Skin of body (tissue), 2 donors: ENCODE results near the gene CEP43. TPM values are rescaled to one million over a fixed set of nuclear protein-coding genes. Genes with fewer than 3 reads are reported as not detected.
"Not testable (repeated sequence)": the region's sequence is repeated elsewhere in the genome, so short reads cannot be mapped to it uniquely, and the experiment has no call there.

Experiments used
- DNase-seq: peaks from one replicate; lab custom pipeline; 2025; lab: John Stamatoyannopoulos, UW
- total RNA-seq: library from RNA; depleted of rRNA; stranded (reverse); fragments of >200 nt; gene quantifications from one replicate; pipeline ENCODE4 v1.2.3, GENCODE V29; 2014

Gene CEP43, protein sequence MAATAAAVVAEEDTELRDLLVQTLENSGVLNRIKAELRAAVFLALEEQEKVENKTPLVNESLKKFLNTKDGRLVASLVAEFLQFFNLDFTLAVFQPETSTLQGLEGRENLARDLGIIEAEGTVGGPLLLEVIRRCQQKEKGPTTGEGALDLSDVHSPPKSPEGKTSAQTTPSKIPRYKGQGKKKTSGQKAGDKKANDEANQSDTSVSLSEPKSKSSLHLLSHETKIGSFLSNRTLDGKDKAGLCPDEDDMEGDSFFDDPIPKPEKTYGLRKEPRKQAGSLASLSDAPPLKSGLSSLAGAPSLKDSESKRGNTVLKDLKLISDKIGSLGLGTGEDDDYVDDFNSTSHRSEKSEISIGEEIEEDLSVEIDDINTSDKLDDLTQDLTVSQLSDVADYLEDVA
- 21.4 TPM for total RNA-seq

GRCh38 chr6:166999145-166999883 lies at the start of gene CEP43:
Gene CEP43, plus strand, starts transcription at chr6:166999397. Its CDS starts 16 bp downstream, at chr6:166999413.
- peak; percentile 96 for DNase-seq

DNA sequence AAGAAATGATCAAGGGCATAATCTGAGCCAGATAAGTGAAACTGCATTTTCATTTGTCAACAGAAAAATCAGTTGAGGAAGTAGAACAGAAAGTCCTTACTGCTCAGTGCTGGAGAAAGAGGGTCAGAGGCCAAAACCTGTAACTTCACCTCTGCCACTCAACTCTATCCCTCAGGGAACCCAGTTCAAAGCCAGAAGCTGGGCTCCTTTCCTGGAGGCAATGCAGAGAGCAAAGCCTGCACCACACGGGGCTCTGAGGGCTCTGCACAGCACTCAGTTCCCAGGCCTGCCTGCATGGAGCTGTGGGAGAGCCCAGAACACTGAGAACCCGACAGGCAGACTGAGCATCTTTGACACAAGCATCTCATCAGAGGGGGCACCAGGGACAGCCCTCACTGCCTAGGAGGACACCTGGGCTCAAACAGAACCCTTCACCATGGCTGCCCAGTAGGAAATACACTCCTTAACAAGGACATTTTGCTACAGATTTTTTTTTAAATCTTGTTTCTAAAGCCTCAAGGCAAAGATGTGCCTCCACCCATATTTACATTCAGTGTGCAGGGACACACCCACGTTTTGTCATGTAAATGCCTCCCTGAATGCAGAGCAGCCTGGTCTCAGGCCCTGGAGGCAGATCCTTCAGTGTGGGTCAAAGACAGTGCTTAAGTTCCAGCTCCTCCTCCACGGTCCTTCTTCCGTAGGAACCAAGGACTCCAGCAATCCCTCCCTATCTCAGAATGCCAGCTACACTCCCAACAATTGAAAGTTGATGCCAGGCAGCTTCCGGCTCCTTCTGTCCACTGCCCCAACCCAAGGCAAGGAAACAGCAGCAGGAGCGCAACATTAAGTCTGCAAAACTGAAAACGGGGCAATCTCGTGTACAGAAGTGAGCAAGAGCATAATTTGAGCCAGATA lies 49.4 kb upstream of the CEP43 start:
- DNase-seq = no peak

- DNase-seq = no peak
Measured at GRCh38 chr6:166950443-166950821, 48.8 kb upstream of the CEP43 start.

GRCh38 chr6:166950892-166951669 lies 48.1 kb upstream of the CEP43 start:
- DNase-seq = not testable (repeated sequence)

GRCh38 chr6:166951670-166952060 lies 47.5 kb upstream of the CEP43 start:
- DNase-seq = no peak

DNA sequence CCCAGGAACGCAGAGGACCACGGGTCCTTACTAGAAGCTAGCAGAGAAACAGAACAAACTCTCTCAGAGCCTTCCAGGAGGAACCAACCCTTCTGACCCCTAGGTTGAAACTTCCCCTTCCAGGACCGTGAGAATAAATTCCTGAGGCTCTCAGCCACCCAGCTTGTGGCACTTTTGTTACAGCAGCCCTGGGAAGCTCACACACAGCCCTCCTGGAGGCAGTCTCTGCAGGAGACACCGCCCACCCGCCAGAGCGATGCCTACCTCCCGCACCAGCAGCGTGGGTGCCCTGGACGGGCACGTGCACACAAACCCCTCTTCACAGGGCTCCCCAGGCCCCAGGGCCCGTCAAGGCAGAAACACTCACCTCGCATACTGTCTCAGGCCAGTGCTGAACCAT lies 47.1 kb upstream of the CEP43 start:
- DNase-seq = no peak

DNA sequence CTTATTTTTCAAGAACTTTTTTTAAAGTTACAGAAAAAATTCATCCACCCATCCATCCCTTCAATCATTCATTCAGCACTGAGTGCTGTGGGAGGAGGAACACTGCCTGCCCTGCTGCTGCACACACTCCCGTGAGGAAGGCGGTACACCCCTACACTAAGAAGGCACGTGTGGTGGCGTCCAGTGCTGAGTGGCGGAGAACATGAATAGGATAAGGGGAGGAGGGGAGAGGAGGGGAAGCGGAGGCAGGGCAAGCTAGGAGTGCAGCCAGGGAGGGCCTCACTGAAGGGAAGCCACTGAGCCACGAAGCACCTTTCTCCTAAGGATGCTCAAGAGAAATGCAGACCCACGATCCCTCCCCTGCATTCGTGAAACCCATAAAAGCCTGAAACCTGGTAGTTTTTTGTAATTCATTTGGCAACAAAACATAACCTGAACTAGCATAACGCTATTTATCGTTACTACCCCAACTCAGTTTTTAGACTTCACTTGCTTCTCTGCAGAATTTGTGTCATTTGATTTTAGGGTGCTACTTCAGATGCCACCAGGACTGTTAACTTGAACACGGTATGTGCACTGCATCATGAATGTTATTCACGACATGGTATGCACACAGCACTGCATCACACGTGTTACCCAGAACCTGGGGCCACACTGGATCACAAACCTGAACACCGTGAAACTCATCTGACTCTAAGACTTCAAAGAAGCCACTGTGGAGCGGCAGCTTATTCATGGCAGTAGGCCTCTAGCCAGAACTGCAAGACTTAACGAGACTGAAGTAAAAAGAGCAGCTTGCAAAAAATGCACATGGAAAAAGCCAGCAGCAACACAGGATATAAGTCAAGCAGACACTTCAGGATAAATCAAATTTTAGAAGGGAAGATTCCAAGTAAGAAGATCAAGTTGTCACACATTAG lies 46.4 kb upstream of the CEP43 start:
- DNase-seq = no peak

GRCh38 chr6:166954118-166954713 lies 45.0 kb upstream of the CEP43 start:
- DNase-seq = no peak

DNA sequence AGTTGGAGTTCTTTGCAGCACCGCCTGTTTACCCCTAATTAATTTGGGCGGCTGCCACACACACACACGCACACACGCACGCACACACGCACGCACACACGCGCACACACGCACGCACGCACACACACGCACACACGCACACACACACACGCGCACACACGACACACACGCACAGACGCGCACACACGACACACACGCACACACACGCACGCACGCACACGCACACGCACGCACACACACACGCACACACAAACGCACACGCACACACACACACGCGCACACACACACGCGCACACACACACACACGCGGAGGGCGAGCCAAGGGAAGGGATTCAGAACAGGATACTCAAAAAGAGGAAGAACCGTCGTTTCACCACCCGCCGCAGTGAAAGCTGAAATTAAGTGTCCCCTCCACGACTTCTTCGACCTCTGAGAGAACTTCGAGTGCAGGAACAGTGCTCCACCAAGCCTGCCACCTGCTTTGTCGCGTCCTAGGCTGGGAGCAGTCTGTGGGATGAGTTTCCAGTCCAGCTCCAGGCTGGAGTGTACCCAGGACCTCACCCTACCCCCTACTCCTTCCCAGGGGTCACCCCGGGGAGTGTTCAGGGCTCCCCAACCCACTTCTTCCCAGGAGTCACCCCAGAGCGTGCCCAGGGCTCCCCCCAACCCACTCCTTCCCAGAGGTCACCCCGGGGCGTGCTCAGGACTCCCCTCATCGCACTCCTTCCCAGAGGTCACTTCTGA lies 43.9 kb upstream of the CEP43 start:
- DNase-seq = no peak

GRCh38 chr6:166955865-166956443 lies 43.2 kb upstream of the CEP43 start:
- no peak for DNase-seq

GRCh38 chr6:166956444-166957086 lies 42.6 kb upstream of the CEP43 start, which contains the start of gene RNASET2:
Gene RNASET2, minus strand, starts transcription at chr6:166956550. Its CDS starts 368 bp downstream, at chr6:166956182.
- DNase-seq = peak; percentile 69

DNA sequence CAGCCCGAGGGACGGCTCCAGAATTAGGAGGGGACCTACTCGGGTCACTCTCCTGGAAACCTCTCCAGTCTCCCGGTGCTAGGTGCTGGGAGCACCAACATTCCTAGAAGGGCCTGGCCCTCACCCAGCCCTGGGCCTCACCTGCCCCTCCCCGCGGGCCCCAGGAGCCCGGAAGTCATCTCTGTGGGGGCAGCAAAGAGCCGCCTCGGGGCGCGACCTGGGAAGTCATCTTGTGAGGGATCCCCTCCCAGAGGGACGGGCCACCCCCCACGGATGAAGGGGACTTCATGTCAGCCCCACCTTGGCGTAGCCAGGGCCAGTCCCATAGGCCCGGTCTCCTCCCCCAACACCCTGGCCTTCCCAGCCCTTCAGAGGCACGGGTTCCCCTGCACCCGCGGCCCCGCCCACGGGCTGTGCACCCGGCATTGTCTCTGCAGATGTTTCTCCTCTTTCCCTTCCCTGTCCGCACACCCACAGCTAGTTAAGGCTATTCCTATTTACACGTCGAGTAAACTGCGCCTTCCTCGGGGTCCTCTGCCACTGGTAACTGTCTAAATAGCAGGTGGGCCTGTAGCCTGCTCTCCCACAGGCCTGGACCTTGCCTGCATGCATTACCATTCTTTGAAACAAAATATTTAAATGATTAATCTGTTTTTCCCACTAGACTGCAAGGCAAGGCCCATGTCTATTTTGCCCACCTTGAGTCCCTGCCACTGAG lies 42.0 kb upstream of the CEP43 start:
- DNase-seq = no peak

- DNase-seq = no peak
Measured at GRCh38 chr6:166957805-166958076, 41.5 kb upstream of the CEP43 start.

- no peak for DNase-seq
Measured at GRCh38 chr6:166958926-166959861, 40.0 kb upstream of the CEP43 start.

GRCh38 chr6:166959911-166960608 lies 39.1 kb upstream of the CEP43 start:
- no peak for DNase-seq

DNA sequence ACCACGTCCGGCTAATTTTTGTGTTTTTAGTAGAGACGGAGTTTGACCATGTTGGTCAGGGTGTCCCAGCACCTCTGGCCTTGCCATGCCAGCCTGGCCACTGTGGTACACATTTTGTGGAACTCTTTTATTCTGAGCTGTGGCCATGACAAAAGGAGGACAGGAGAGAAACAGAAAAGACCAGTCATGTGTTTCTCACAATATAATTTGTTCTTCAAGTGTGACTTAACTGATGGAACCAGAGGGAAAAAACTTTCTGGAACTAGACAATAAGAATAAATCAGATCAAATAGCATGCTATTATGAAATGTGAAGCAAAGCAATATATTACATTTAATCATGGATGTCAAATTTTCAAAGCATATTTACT lies 38.6 kb upstream of the CEP43 start:
- no peak for DNase-seq
